GM18499 (cell line): ENCODE data around the gene BAIAP2.
"Not testable (repeated sequence)": the region's sequence is repeated elsewhere in the genome, so short reads cannot be mapped to it uniquely, and the experiment has no call there.

Experiments used
- ATAC-seq: cut with Tn5 transposase; IDR thresholded peaks from one replicate; pipeline ENCODE4 v1.9.1; 2021; ENCODE audit warnings: moderate number of reproducible peaks; ENCODE audit not compliant: insufficient read depth, unreplicated experiment

BAIAP2 gene

GRCh38 chr17:81132770-81133723, 98.1 kb downstream of the BAIAP2 start:
- ATAC-seq: no peak

DNA sequence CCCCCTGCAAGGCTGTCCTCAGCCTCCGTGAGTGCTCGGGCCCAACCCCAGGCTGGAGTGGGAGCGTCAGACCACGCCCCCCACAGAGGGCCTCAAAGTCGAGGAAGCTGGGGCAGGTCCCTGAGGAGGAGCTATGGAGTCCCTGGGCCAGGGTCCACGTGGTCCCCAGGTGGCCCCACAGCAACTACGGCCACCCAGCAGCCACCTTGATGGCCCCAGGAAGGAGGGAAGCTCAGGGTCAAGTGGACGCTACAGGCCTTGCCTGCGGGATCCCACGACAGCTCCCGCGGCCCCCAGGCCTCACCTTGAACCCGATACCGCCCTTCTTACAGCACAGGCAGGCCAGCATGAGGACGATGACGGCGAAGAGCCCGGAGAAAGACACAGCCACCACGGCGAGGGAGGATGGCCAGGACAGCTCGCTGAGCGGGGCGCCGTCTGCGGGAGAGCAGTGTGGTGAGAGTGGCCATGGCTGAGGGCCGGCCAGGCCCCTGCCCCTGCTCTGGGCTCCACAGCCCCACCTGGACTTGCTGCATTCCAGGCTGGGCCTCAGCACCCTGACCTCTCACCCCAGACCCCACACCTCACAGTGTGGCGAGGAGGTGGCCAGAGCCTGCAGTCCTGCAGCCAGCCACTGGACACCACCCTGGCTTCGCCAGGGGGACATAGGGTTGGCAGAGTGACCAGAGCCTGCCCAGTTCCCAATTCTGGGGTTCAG, 99.3 kb downstream of the BAIAP2 start:
- no peak for ATAC-seq

- no peak for ATAC-seq
Observed at GRCh38 chr17:81135505-81136278, 100.7 kb downstream of the BAIAP2 start.

DNA sequence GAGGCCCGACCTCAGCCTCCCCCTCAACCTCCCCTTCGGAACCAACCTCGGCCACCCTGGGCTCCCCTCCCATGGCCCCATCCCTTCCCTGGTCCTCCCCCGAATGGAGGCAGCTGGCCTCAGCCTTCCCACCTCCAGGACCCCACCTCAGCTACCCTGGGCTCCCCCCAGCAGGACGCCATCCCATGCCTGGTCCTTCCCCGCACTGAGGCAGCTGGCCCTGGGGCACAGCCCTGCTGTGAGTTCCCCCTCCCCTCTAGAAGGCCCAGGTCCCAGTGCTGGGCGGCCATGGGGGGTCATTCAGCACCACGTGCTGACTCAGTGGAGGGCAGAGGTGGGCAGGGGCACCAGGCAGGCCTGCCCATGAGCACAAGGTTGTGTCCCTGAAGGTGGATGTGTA, 101.4 kb downstream of the BAIAP2 start:
- no peak for ATAC-seq

DNA sequence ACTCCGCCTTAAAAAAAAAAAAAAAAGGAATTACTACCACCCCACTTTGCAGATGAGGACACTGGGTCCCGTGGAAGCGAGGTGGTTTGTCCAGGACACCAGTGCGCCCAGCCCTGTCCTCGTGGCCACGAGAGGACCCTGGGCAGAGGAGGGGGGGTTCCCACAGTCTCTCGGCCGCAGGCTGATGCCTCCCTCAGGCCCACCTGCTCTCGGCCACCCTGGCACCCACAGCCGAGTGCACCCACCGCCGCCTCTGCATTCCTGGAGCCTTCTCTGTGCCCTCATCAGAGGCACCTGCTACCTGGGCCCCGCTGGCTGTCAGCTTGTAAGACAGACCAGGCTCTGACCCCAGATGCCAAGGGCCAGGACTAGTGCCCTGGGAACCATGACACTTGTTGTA, 102.3 kb downstream of the BAIAP2 start:
- no peak for ATAC-seq

GRCh38 chr17:81138083-81138482, 103.1 kb downstream of the BAIAP2 start:
- no peak for ATAC-seq

- ATAC-seq: no peak
Observed at GRCh38 chr17:81138500-81138899, 103.5 kb downstream of the BAIAP2 start.

DNA sequence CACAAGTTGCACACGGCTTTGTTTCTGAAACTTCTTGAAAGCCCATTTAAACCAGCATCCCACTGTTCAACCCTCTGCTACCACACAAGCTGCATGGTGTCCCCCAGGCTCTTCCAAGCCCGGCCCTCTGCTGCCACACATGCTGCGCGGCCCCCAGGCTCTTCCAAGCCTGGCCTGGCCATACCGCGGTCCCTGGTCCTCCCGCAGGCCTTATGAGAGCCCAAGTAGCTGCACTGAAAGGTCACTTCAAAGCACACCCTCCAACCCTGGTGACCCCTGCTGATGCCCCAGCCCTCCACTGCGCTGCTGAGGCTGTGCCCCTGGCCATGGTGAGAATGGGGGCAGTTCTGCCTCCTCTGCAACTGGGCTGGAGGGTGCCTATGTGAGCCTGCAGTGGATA, 104.5 kb downstream of the BAIAP2 start:
- no peak for ATAC-seq

DNA sequence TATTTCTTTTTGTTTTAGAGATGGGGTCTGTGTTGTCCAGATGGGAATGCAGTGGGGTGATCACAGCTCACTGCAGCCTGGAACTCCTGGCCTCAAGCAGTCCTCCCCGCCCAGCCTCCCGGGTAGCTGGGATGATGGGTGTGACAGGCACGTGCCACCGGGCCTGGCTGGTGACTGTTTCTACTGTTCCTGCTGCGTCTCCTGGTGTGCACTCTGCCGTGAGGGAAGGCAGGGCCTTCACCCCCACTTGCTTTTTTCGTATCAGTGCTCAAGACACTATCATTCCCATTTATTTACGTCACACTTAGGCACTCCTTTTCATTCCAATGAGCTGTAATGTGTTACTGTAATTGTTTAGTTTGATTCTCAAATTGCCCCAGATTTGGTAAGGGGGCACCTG, 105.1 kb downstream of the BAIAP2 start:
- no peak for ATAC-seq

DNA sequence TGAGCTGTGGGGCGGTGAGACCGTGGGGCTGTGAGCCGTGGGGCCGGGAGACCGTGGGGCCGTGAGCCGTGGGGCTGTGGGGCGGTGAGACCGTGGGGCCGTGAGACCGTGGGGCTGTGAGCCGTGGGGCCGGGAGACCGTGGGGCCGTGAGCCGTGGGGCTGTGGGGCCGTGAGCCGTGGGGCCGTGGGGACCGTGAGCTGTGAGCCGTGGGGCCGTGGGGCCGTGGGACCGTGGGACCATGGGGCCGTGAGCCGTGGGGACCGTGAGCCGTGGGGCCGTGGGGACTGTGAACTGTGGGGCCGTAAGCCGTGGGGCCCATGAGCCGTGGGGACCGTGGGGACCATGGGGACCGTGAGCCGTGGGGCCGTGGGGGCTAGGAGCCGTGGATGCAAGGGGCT, 105.7 kb downstream of the BAIAP2 start:
- no peak for ATAC-seq

DNA sequence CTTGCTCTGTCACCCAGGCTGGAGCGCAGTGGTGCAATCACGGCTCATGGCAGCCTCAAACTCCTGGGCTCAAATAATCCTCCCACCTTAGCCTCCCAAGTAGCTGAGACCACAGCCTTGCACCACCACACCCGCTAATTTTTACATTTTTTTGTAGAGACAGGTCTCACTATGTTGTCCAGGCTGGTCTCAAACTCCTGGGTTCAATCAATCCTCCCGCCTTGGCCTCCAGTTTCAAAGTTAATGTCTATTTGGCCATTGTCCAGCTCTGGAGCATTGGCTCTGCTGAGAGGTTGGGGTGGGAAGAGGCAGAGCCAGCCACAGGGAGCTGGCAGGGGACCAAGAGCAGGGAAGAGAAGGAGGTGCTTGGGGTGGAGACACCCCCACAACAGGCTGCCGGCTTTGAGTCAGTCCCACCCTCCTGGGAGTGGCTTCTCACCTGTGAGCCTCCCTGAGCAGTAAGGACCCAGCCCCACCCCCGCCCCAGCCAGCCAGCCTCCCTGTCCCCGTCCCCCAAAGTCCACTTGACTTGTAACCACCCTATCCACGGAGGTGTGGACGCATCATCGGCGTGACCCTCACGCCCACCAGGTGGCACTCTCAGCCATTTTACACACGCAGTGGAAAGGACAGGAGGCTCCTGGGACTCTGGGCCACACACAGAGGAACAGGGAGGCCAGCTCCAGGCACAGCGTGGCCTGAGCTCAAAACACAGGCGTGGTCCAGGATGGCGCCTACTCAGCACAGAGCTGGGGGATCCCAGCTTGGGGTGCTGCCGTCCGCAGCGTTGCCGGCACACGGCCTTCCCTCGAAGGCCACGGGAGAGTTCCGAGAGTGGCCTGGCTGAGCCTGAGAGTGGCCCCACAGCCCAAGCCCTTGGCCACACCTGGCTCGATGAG, 107.6 kb downstream of the BAIAP2 start:
- no peak for ATAC-seq

GRCh38 chr17:81143200-81143527, 108.2 kb downstream of the BAIAP2 start:
- no peak for ATAC-seq

DNA sequence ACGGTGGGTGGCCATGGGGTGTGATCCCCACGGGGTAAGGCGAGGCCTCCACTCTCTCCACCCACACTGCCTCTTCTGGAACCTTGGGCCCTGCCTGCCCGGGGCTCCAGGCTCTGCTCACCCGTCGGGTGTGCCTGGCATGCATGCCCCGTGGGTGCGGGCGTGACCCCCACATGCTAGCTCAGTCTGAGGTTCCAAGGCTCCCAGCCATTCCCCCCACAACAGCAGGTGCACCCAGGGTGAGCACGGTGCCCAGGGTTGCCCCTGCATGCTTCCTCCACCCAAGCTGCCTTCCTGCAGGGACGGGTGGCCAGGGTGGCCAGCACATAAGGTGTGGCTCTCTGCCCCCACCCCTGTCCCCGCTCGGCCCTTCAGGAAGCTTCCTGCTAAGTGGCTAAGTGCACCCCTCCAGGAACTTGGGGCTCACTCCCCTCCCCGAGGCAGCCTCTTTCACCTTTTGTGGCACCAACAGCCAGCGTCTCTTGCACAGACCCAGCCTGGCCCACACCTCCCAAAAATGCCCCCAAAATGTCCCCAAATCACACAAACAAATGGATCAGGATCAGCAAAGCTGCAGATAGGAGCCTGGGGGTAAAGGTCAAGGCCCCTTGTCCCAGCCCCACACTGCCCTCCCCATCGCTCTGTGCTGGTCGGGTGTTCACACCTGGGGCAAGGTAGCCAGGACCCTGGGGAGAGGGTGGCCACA, 108.9 kb downstream of the BAIAP2 start:
- ATAC-seq: no peak

DNA sequence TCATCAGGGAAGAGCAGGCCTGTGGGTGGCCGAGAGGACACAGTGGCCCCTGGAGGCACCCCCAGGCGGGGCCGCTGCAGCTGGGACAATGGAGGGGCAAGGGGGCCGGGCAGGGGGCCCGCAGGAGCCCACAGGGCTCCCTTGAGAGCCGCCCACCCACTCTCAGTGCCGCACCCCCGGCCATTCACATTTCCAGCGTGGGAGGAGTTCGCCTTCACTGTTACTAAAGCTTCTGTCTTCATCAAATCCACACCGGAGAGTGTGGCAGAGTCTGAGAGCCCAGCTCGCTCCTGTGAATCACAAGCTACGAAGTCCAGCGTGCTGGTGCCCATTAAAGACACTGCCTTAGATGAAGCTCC, 109.5 kb downstream of the BAIAP2 start:
- no peak for ATAC-seq

DNA sequence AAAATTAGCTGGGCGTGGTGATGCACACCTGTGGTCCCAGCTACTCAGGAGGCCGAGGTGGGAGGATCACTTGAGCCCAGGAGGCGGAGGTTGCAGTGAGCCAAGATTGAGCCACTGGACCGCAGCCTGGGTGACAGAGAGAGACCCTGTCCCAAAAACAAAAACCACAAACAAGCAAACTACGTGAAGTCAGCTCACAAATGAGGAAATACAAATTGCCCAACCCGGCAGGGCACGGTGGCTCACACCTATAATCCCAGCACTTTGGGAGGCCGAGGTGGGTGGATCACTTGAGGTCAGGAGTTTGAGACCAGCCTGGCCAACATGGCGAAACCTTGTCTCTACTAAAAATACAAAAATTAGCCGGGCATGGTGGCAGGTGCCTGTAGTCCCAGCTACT, 111.3 kb downstream of the BAIAP2 start:
- ATAC-seq: not testable (repeated sequence)

DNA sequence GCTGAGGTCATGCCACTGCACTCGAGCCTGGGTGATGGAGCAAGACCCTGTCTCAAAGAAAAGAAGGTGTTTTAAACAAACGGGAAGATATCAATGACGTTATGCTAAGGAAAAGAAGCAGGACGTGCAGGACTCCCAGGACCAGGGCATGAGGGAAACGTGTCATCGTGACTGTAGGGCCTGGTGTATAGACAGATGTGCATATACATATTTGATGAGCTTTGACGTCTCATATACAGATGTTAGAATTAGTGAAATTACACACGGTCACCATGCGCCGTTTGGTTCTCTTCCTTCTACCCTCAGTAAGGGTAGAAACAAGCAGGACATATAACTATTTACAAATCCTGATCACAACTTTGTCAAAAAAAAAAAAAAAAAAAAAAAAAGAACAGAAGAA, 112.8 kb downstream of the BAIAP2 start:
- no peak for ATAC-seq

- ATAC-seq: no peak
Observed at GRCh38 chr17:81148571-81148970, 113.6 kb downstream of the BAIAP2 start.

GRCh38 chr17:81148986-81149533, 114.1 kb downstream of the BAIAP2 start:
- no peak for ATAC-seq
